SK-N-SH (cell line): ENCODE measurements around the gene SNX2.

Source experiments
- TEAD4 ChIP-seq: IDR thresholded peaks from 2 replicates; pipeline ENCODE4 v1.4.0; 2012; ENCODE audit warnings: mild to moderate bottlenecking, borderline replicate concordance; ENCODE audit not compliant: insufficient read depth
- TF ChIP-seq, protein P1 (sequence below): fragments of 150-350 bp; IDR thresholded peaks from 2 replicates; pipeline ENCODE4 v1.6.1; 2016; ENCODE audit warnings: mild to moderate bottlenecking, low read depth, low read length
- TF ChIP-seq, protein P2 (sequence below): IDR thresholded peaks from 2 replicates; pipeline ENCODE4 v1.6.1; 2012; ENCODE audit warnings: mild to moderate bottlenecking, low read depth, low read length, moderate library complexity
- TF ChIP-seq, protein P3 (sequence below): fragments of 200-600 bp; sonication (generic); IDR thresholded peaks from 2 replicates; pipeline ENCODE4 v1.6.1; 2017; ENCODE audit warnings: antibody characterized with exemption, mild to moderate bottlenecking, moderate library complexity

GRCh38 chr5:122738088-122738487 is 36.8 kb upstream of the SNX2 start:
- TF ChIP-seq TEAD4, result no peak
- TF ChIP-seq, protein P1, sequence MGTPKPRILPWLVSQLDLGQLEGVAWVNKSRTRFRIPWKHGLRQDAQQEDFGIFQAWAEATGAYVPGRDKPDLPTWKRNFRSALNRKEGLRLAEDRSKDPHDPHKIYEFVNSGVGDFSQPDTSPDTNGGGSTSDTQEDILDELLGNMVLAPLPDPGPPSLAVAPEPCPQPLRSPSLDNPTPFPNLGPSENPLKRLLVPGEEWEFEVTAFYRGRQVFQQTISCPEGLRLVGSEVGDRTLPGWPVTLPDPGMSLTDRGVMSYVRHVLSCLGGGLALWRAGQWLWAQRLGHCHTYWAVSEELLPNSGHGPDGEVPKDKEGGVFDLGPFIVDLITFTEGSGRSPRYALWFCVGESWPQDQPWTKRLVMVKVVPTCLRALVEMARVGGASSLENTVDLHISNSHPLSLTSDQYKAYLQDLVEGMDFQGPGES, result no peak
- TF ChIP-seq, protein P2, sequence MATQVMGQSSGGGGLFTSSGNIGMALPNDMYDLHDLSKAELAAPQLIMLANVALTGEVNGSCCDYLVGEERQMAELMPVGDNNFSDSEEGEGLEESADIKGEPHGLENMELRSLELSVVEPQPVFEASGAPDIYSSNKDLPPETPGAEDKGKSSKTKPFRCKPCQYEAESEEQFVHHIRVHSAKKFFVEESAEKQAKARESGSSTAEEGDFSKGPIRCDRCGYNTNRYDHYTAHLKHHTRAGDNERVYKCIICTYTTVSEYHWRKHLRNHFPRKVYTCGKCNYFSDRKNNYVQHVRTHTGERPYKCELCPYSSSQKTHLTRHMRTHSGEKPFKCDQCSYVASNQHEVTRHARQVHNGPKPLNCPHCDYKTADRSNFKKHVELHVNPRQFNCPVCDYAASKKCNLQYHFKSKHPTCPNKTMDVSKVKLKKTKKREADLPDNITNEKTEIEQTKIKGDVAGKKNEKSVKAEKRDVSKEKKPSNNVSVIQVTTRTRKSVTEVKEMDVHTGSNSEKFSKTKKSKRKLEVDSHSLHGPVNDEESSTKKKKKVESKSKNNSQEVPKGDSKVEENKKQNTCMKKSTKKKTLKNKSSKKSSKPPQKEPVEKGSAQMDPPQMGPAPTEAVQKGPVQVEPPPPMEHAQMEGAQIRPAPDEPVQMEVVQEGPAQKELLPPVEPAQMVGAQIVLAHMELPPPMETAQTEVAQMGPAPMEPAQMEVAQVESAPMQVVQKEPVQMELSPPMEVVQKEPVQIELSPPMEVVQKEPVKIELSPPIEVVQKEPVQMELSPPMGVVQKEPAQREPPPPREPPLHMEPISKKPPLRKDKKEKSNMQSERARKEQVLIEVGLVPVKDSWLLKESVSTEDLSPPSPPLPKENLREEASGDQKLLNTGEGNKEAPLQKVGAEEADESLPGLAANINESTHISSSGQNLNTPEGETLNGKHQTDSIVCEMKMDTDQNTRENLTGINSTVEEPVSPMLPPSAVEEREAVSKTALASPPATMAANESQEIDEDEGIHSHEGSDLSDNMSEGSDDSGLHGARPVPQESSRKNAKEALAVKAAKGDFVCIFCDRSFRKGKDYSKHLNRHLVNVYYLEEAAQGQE, result no peak
- TF ChIP-seq, protein P3, sequence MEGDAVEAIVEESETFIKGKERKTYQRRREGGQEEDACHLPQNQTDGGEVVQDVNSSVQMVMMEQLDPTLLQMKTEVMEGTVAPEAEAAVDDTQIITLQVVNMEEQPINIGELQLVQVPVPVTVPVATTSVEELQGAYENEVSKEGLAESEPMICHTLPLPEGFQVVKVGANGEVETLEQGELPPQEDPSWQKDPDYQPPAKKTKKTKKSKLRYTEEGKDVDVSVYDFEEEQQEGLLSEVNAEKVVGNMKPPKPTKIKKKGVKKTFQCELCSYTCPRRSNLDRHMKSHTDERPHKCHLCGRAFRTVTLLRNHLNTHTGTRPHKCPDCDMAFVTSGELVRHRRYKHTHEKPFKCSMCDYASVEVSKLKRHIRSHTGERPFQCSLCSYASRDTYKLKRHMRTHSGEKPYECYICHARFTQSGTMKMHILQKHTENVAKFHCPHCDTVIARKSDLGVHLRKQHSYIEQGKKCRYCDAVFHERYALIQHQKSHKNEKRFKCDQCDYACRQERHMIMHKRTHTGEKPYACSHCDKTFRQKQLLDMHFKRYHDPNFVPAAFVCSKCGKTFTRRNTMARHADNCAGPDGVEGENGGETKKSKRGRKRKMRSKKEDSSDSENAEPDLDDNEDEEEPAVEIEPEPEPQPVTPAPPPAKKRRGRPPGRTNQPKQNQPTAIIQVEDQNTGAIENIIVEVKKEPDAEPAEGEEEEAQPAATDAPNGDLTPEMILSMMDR, result no peak
